GM12878 (cell line): ENCODE results near the gene NECTIN2. TPM values are rescaled to one million over a fixed set of nuclear protein-coding genes. Genes with fewer than 3 reads are reported as not detected.

ENCODE experiments used
- ATAC-seq: fragments of 200-7000 bp; cut with Tn5 transposase; 3 replicates; pipeline ENCODE4 v1.9.1; 2020; ENCODE audit warnings: mild to moderate bottlenecking, moderate library complexity
- BruUV-seq: library from RNA; stranded (reverse); fragments of 400-500 nt; replicated peaks from 2 replicates; lab custom pipeline; 2021; lab: Mats Ljungman, UMichigan
- CTCF ChIA-PET: fragments of 300-600 bp; sonication (Branson Sonifier 250); formaldehyde crosslinking; extraction: SDS; loops from one replicate; lab custom pipeline; 2021; ENCODE audit warnings: inconsistent platforms; lab: Yijun Ruan, JAX
- POLR2A ChIA-PET: fragments of 350-600 bp; formaldehyde crosslinking; extraction: SDS; loops from one replicate; lab custom pipeline; 2021; ENCODE audit warnings: inconsistent platforms; lab: Charles Lee
- RAD21 ChIA-PET: fragments of 300-600 bp; sonication (Branson Sonifier 250); formaldehyde crosslinking; loops from one replicate; lab custom pipeline; 2023; ENCODE audit warnings: antibody characterized with exemption; ENCODE audit not compliant: unreplicated experiment; lab: Charles Lee
- SMC1A ChIA-PET: fragments of 300-600 bp; sonication (Branson Sonifier 250); formaldehyde crosslinking; loops from one replicate; lab custom pipeline; 2023; ENCODE audit not compliant: unreplicated experiment, uncharacterized antibody; lab: Charles Lee
- DNase-seq: peaks from one replicate; pipeline ENCODE4 v3.0.0-alpha.2; 2011; ENCODE audit warnings: low read depth, low spot score
- FAIRE-seq: peaks from 3 replicates; lab custom pipeline; 2011; peaks lifted over from hg19 to GRCh38; lab: Jason Lieb, UNC
- H2AFZ ChIP-seq: 2 replicates; pipeline ENCODE4 v1.6.0; 2011; ENCODE audit warnings: low read depth, low read length, control low read depth; ENCODE audit not compliant: control insufficient read depth
- H3K27ac ChIP-seq: 2 replicates; pipeline ENCODE4 v1.5.1; 2011; ENCODE audit warnings: control low read depth; ENCODE audit not compliant: control insufficient read depth, insufficient read depth
- H3K27me3 ChIP-seq, 2 experiments: replicated peaks in 1 of 2; 2 replicates each; pipeline versions ENCODE4 v1.6.0 to v1.6.1; 2011; ENCODE audit warnings: low read length in 1 of 2; ENCODE audit not compliant: control insufficient read depth in 2 of 2, insufficient read depth in 2 of 2
- H3K36me3 ChIP-seq, 2 experiments: 2 replicates each; pipeline ENCODE4 v1.5.1; 2011; ENCODE audit warnings: low read length in 1 of 2; ENCODE audit not compliant: control insufficient read depth in 2 of 2, insufficient read depth in 2 of 2
- H3K4me1 ChIP-seq: 2 replicates; pipeline ENCODE4 v1.6.1; 2011; ENCODE audit warnings: mild to moderate bottlenecking, low read length, moderate library complexity, mixed read lengths; ENCODE audit not compliant: control insufficient read depth, insufficient read depth
- H3K4me2 ChIP-seq: 2 replicates; pipeline ENCODE4 v1.6.0; 2011; ENCODE audit warnings: control low read depth; ENCODE audit not compliant: control insufficient read depth, insufficient read depth
- H3K4me3 ChIP-seq: fragments of 200-600 bp; sonication (generic); 2 replicates; pipeline ENCODE4 v1.5.1; 2016
- H3K79me2 ChIP-seq: 2 replicates; pipeline ENCODE4 v1.6.0; 2011; ENCODE audit warnings: low read length; ENCODE audit not compliant: control insufficient read depth, insufficient read depth
- H3K9ac ChIP-seq: 2 replicates; pipeline ENCODE4 v1.8.0; 2011; ENCODE audit warnings: low read length, control low read depth, mixed read lengths; ENCODE audit not compliant: control insufficient read depth, insufficient read depth
- H3K9me3 ChIP-seq: replicated peaks from 3 replicates; pipeline ENCODE4 v1.5.1; 2011; ENCODE audit warnings: mild to moderate bottlenecking, low read length; ENCODE audit not compliant: control insufficient read depth, insufficient read depth
- H4K20me1 ChIP-seq: 2 replicates; pipeline ENCODE4 v1.6.0; 2011; ENCODE audit not compliant: control insufficient read depth, insufficient read depth
- BMI1 ChIP-seq: fragments of 450-650 bp; IDR thresholded peaks from 2 replicates; pipeline ENCODE4 v1.6.1; 2016; ENCODE audit warnings: mild to moderate bottlenecking, moderate library complexity, borderline replicate concordance
- CBFB ChIP-seq: IDR thresholded peaks from 2 replicates; pipeline ENCODE4 v1.6.1; 2016; ENCODE audit warnings: antibody characterized with exemption, low read depth
- FOXK2 ChIP-seq: fragments of 450-650 bp; IDR thresholded peaks from 2 replicates; pipeline ENCODE4 v1.6.1; 2017; ENCODE audit warnings: mild to moderate bottlenecking, moderate library complexity
- MXI1 ChIP-seq: fragments of 150-350 bp; IDR thresholded peaks from 2 replicates; pipeline ENCODE4 v1.6.1; 2011; ENCODE audit warnings: low read depth, mild to moderate bottlenecking, inconsistent platforms, low read length, improper control_type of control experiment
- STAT1 ChIP-seq: fragments of 450-650 bp; conservative IDR thresholded peaks from 2 replicates; pipeline ENCODE4 v1.6.1; 2014; ENCODE audit warnings: antibody characterized with exemption, mild to moderate bottlenecking
- TBL1XR1 ChIP-seq: IDR thresholded peaks from 2 replicates; pipeline ENCODE4 v1.6.1; 2012; ENCODE audit warnings: low read depth, low read length, improper control_type of control experiment
- WGBS: methylation state at CpG from one replicate; pipeline ENCODE4 v1.1.6; 2016; ENCODE audit warnings: low lambda C conversion rate; ENCODE audit not compliant: insufficient replicate concordance, insufficient coverage; ENCODE audit errors: missing lambda C conversion rate; 5-methylcytosine and 5-hydroxymethylcytosine counted together
- in situ Hi-C: fragments of 300-500 bp; cut with MboI; formaldehyde crosslinking; loops from 9 replicates; pipeline ENCODE4 v1.14.3; 2018; ENCODE audit warnings: mixed read lengths
- intact Hi-C: fragments of 100-400 bp; cut with micrococcal nuclease; formaldehyde crosslinking; loops from one replicate; pipeline ENCODE4 v1.14.2; 2022; ENCODE audit not compliant: unreplicated experiment
- polyA plus RNA-seq, 11 experiments: library from polyadenylated mRNA; depleted of rRNA in 4 of 11; unstranded in 6 of 11; stranded (reverse) in 5 of 11; fragments of >200 nt; fragmentation: Nextera tagmentation in 4 of 11; fragmentation: Illumina TruSeq in 1 of 11; extraction: Ambion mirVana in 4 of 11; extraction: Trizol in 1 of 11; gene quantifications; 1 replicate in 1 of 11; 2 replicates in 10 of 11; pipeline versions ENCODE4 v1.2.1 to v1.2.3, GENCODE V29; 2011 to 2016; ENCODE audit warnings: inconsistent platforms in 2 of 11, missing spikeins in 2 of 11, low read depth in 1 of 11
- total RNA-seq, 4 experiments: library from RNA; depleted of rRNA in 3 of 4; stranded (reverse); fragments of >200 nt in 3 of 4; fragmentation: Illumina TruSeq in 1 of 4; extraction: Trizol in 1 of 4; gene quantifications; 2 replicates each; pipeline versions ENCODE4 v1.2.1 to v1.2.3, GENCODE V29; 2013 to 2021
- TF ChIP-seq, protein P1 (sequence below): fragments of 450-650 bp; formaldehyde crosslinking; IDR thresholded peaks from 2 replicates; pipeline ENCODE4 v1.5.0; 2022; ENCODE audit warnings: mild to moderate bottlenecking, missing genetic modification characterization

Gene NECTIN2
- total and polyA plus RNA-seq, 10 of the 15 experiments (the other 5 are each of a cell fraction or from before 2014, with no cell fraction given), result 0.05 to 0.36 (median 0.26) TPM; not detected in 5

DNA sequence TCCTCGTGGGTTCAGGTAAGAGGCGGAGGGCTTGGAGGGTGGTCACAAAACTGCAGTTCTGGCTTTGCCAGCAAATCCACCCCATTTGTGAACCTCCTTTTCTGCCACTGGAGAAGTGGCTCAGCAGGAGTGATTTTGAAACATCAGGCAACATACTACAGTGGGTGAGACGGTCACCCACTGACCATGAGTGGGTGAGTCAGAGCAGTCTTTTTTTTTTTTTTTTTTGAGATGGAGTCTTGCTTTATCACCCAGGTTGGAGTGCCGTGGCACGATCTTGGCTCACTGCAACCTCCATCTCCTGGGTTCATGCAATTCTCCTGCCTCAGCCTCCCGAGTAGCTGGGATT, 47.9 kb downstream of the NECTIN2 start:
- in situ Hi-C loops (no loop called here), intact Hi-C loops (loop anchor here (5.0 kb wide), 1 partner anchor 47 kb away; the partner anchor contains the start of gene NECTIN2)
- peaks cover 1% of the 10 kb centered on the region; the same call in 1 of the 3 replicates for H3K9me3 ChIP-seq
- no peaks in the 10 kb centered on the region for H3K27me3 ChIP-seq
- TF ChIP-seq BMI1 (no peak), MXI1 (no peak)
- ATAC-seq, result no peak
- ChIA-PET RAD21 (no interaction called here), CTCF (no interaction called here), POLR2A (no interaction called here), SMC1A (no interaction called here)
- peaks cover 5 to 23% of the 10 kb centered on the region in 2 experiments; a peak in 3 of 4 replicates for H3K36me3 ChIP-seq
- no peak overlapping the region for H3K4me2 ChIP-seq
- no peak overlapping the region for H3K9ac ChIP-seq
- no peak for DNase-seq
- peaks cover 19% of the 10 kb centered on the region for H3K4me1 ChIP-seq
- FAIRE-seq, result no peak
- no peaks in the 10 kb centered on the region for H4K20me1 ChIP-seq
- WGBS, result 86% methylated on average over 6 of the region's 6 CpGs
- H3K4me3 ChIP-seq, result no peak overlapping the region
- H2AFZ ChIP-seq, result no peak overlapping the region
- BruUV-seq, result no TSS peak
- no peak overlapping the region for H3K27ac ChIP-seq
- peaks cover 32% of the 10 kb centered on the region for H3K79me2 ChIP-seq

- Histone ChIP-seq H3K9ac (no peak overlapping the region), H3K27ac (no peak overlapping the region), H3K79me2 (peaks cover 32% of the 10 kb centered on the region), H2AFZ (no peak overlapping the region), H3K4me2 (no peak overlapping the region), H3K4me3 (no peak overlapping the region), H3K4me1 (peaks cover 14% of the 10 kb centered on the region), H3K27me3 (no peaks in the 10 kb centered on the region), H3K9me3 (no peaks in the 10 kb centered on the region), H4K20me1 (no peaks in the 10 kb centered on the region), H3K36me3 (peaks cover 5 to 23% of the 10 kb centered on the region in 2 experiments; a peak in 3 of 4 replicates)
- DNase-seq (no peak), FAIRE-seq (no peak), ATAC-seq (no peak)
- ChIA-PET CTCF (no interaction called here), POLR2A (interaction anchor here (0.5 kb wide), 2 partner anchors 611 to 698 kb away, joined by 4 to 6 read pairs; no protein-coding TSS in a partner anchor), RAD21 (no interaction called here), SMC1A (no interaction called here)
- in situ Hi-C loops (no loop called here), intact Hi-C loops (loop anchor here (5.0 kb wide), 1 partner anchor 48 kb away; the partner anchor contains the start of gene NECTIN2)
- TF ChIP-seq TBL1XR1 (no peak), STAT1 (no peak), FOXK2 (no peak), CBFB (no peak)
- TF ChIP-seq, protein P1, sequence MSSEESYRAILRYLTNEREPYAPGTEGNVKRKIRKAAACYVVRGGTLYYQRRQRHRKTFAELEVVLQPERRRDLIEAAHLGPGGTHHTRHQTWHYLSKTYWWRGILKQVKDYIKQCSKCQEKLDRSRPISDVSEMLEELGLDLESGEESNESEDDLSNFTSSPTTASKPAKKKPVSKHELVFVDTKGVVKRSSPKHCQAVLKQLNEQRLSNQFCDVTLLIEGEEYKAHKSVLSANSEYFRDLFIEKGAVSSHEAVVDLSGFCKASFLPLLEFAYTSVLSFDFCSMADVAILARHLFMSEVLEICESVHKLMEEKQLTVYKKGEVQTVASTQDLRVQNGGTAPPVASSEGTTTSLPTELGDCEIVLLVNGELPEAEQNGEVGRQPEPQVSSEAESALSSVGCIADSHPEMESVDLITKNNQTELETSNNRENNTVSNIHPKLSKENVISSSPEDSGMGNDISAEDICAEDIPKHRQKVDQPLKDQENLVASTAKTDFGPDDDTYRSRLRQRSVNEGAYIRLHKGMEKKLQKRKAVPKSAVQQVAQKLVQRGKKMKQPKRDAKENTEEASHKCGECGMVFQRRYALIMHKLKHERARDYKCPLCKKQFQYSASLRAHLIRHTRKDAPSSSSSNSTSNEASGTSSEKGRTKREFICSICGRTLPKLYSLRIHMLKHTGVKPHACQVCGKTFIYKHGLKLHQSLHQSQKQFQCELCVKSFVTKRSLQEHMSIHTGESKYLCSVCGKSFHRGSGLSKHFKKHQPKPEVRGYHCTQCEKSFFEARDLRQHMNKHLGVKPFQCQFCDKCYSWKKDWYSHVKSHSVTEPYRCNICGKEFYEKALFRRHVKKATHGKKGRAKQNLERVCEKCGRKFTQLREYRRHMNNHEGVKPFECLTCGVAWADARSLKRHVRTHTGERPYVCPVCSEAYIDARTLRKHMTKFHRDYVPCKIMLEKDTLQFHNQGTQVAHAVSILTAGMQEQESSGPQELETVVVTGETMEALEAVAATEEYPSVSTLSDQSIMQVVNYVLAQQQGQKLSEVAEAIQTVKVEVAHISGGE, result no peak
- BruUV-seq, result no TSS peak
- WGBS, result 85% methylated on average over 9 of the region's 9 CpGs
These were observed 48.8 kb downstream of the NECTIN2 start for GRCh38 chr19:44894946-44895345.
